HG03342 (cell line): ENCODE results near the gene SYNPO.

ENCODE experiments used
- ATAC-seq: cut with Tn5 transposase; IDR thresholded peaks from one replicate; pipeline ENCODE4 v1.9.1; 2021; ENCODE audit warnings: mild to moderate bottlenecking, moderate library complexity; ENCODE audit not compliant: unreplicated experiment

Gene SYNPO

GRCh38 chr5:150675069-150675468, 34.6 kb downstream of the SYNPO start:
- ATAC-seq: no peak

- no peak for ATAC-seq
These were observed 36.1 kb downstream of the SYNPO start for GRCh38 chr5:150676578-150676977.

GRCh38 chr5:150689120-150689519, 48.7 kb downstream of the SYNPO start:
- ATAC-seq: no peak

- no peak for ATAC-seq
These were observed 50.3 kb downstream of the SYNPO start for GRCh38 chr5:150690760-150691159.

GRCh38 chr5:150692276-150692675, 51.8 kb downstream of the SYNPO start:
- no peak for ATAC-seq

- no peak for ATAC-seq
These were observed 54.2 kb downstream of the SYNPO start for GRCh38 chr5:150694612-150695011.

GRCh38 chr5:150700246-150700593, 59.8 kb downstream of the SYNPO start:
- no peak for ATAC-seq

- ATAC-seq: peak; percentile 95
These were observed 60.3 kb downstream of the SYNPO start, which contains the start of gene RBM22 for GRCh38 chr5:150700594-150701377. Gene RBM22, minus strand, starts transcription at chr5:150701062. Its CDS starts 77 bp downstream, at chr5:150700985.

- no peak for ATAC-seq
These were observed 63.3 kb downstream of the SYNPO start for GRCh38 chr5:150703762-150704161.

GRCh38 chr5:150706776-150707390, 66.4 kb downstream of the SYNPO start:
- no peak for ATAC-seq
